DOHH2 (cell line): ENCODE measurements around the gene PRR15.
A peak's percentile ranks its signal among the peaks of the same experiment; 100 is the strongest.

Source experiments
- H3F3A ChIP-seq: fragments of 200-600 bp; sonication (generic), shearing (Covaris generic); 2 replicates; pipeline ENCODE4 v1.6.0; 2016; ENCODE audit warnings: antibody characterized with exemption, mild to moderate bottlenecking; ENCODE audit not compliant: control insufficient read depth, insufficient read depth
- H3K27ac ChIP-seq: fragments of 200-600 bp; sonication (generic); 2 replicates; pipeline ENCODE4 v1.5.1; 2014; ENCODE audit warnings: low read depth, mild to moderate bottlenecking, low read length, moderate library complexity
- H3K27me3 ChIP-seq: fragments of 200-600 bp; sonication (generic); 2 replicates; pipeline ENCODE4 v1.6.1; 2014; ENCODE audit warnings: mild to moderate bottlenecking, low read length, mixed read lengths; ENCODE audit not compliant: control insufficient read depth
- H3K36me3 ChIP-seq: fragments of 200-600 bp; sonication (generic); 2 replicates; pipeline ENCODE4 v1.6.1; 2014; ENCODE audit warnings: mild to moderate bottlenecking, low read length, moderate library complexity, mixed read lengths; ENCODE audit not compliant: control insufficient read depth
- H3K4me1 ChIP-seq: fragments of 200-600 bp; sonication (generic); 2 replicates; pipeline ENCODE4 v1.6.1; 2014; ENCODE audit warnings: mild to moderate bottlenecking, low read length, mixed read lengths; ENCODE audit not compliant: control insufficient read depth
- H3K4me2 ChIP-seq: fragments of 200-600 bp; sonication (generic); 2 replicates; pipeline ENCODE4 v1.6.0; 2014; ENCODE audit warnings: mild to moderate bottlenecking, low read length, moderate library complexity
- H3K4me3 ChIP-seq: fragments of 200-600 bp; sonication (generic); 2 replicates; pipeline ENCODE4 v1.5.1; 2014; ENCODE audit warnings: mild to moderate bottlenecking, low read length, mixed read lengths
- H3K79me2 ChIP-seq: fragments of 200-600 bp; sonication (generic); 2 replicates; pipeline ENCODE4 v1.6.1; 2014; ENCODE audit warnings: mild to moderate bottlenecking, low read length, mixed read lengths; ENCODE audit not compliant: control insufficient read depth
- H3K9me2 ChIP-seq: fragments of 200-600 bp; sonication (generic); replicated peaks from 2 replicates; pipeline ENCODE4 v1.6.1; 2014; ENCODE audit warnings: mild to moderate bottlenecking, low read length, mixed read lengths; ENCODE audit not compliant: control insufficient read depth
- H3K9me3 ChIP-seq: fragments of 200-600 bp; sonication (generic); 2 replicates; pipeline ENCODE4 v1.6.1; 2014; ENCODE audit warnings: antibody characterized with exemption, low read length, mixed read lengths; ENCODE audit not compliant: control insufficient read depth, insufficient read depth
- H4K20me1 ChIP-seq: fragments of 200-600 bp; sonication (generic); 2 replicates; pipeline ENCODE4 v1.6.0; 2014; ENCODE audit warnings: low read depth, mild to moderate bottlenecking, antibody characterized with exemption, low read length, moderate library complexity; ENCODE audit not compliant: control insufficient read depth, insufficient read depth
- CTCF ChIP-seq: fragments of 200-600 bp; sonication (generic); IDR thresholded peaks from one replicate; pipeline ENCODE4 v1.5.1; 2014; ENCODE audit warnings: antibody characterized with exemption, mild to moderate bottlenecking, low read depth, low read length; ENCODE audit not compliant: poor library complexity, severe bottlenecking
- EZH2phosphoT487 ChIP-seq: fragments of 200-600 bp; sonication (generic); IDR thresholded peaks from 2 replicates; pipeline ENCODE4 v1.6.1; 2017; ENCODE audit warnings: borderline replicate concordance, mild to moderate bottlenecking, antibody characterized with exemption, low read length, moderate library complexity, mixed read lengths

Gene PRR15

GRCh38 chr7:29587195-29587808, 23.7 kb downstream of the PRR15 start:
- H3K4me2 ChIP-seq: no peak overlapping the region
- no peaks in the 10 kb centered on the region for H3K27me3 ChIP-seq
- H3K79me2 ChIP-seq: no peaks in the 10 kb centered on the region
- H4K20me1 ChIP-seq: no peaks in the 10 kb centered on the region
- H3K27ac ChIP-seq: no peak overlapping the region
- no peaks in the 10 kb centered on the region for H3K36me3 ChIP-seq
- H3K9me2 ChIP-seq: no peaks in the 10 kb centered on the region
- no peaks in the 10 kb centered on the region for H3K9me3 ChIP-seq
- no peak overlapping the region for H3K4me3 ChIP-seq
- TF ChIP-seq CTCF: no peak
- no peak for TF ChIP-seq EZH2phosphoT487
- H3K4me1 ChIP-seq: peaks cover 8% of the 10 kb centered on the region
- H3F3A ChIP-seq: no peaks in the 10 kb centered on the region

- Histone ChIP-seq H3K27me3 (peaks cover 2% of the 10 kb centered on the region; the same call in 1 of the 2 replicates), H3K9me3 (no peaks in the 10 kb centered on the region), H3K36me3 (no peaks in the 10 kb centered on the region), H3K79me2 (no peaks in the 10 kb centered on the region), H3K4me1 (peaks cover 8% of the 10 kb centered on the region), H3K4me3 (no peak overlapping the region), H3K4me2 (no peak overlapping the region), H3F3A (no peaks in the 10 kb centered on the region), H4K20me1 (no peaks in the 10 kb centered on the region), H3K9me2 (no peaks in the 10 kb centered on the region), H3K27ac (no peak overlapping the region)
- TF ChIP-seq EZH2phosphoT487: no peak
- no peak for TF ChIP-seq CTCF
Measured at GRCh38 chr7:29588212-29588611, 24.6 kb downstream of the PRR15 start.

GRCh38 chr7:29588900-29589696, 25.5 kb downstream of the PRR15 start:
- no peaks in the 10 kb centered on the region for H3K36me3 ChIP-seq
- no peaks in the 10 kb centered on the region for H4K20me1 ChIP-seq
- H3K27me3 ChIP-seq: peaks cover 2% of the 10 kb centered on the region; the same call in 1 of the 2 replicates
- peaks cover 8% of the 10 kb centered on the region for H3K4me1 ChIP-seq
- H3K27ac ChIP-seq: no peak overlapping the region
- no peaks in the 10 kb centered on the region for H3F3A ChIP-seq
- TF ChIP-seq CTCF: peak; percentile 98
- TF ChIP-seq EZH2phosphoT487: no peak
- H3K4me3 ChIP-seq: peak overlapping the region; percentile 53
- H3K9me3 ChIP-seq: no peaks in the 10 kb centered on the region
- H3K9me2 ChIP-seq: no peaks in the 10 kb centered on the region
- H3K79me2 ChIP-seq: no peaks in the 10 kb centered on the region
- H3K4me2 ChIP-seq: peak overlapping the region; percentile 60
